ENCODE data around the gene MEF2C.
A peak's percentile ranks its signal among the peaks of the same experiment; 100 is the strongest.

Gene MEF2C

GRCh38 chr5:88680253-88681132 is 202.5 kb downstream of the MEF2C start:
- no peak for FAIRE-seq
- DNase-seq (ENCODE audit: insufficient read length, low spot score), result peak; percentile 71

- DNase-seq (ENCODE audit: insufficient read length, low spot score) (no peak), FAIRE-seq (no peak)
Observed at GRCh38 chr5:88679638-88680037, 203.3 kb downstream of the MEF2C start.

GRCh38 chr5:88678770-88679381 is 204.1 kb downstream of the MEF2C start:
- FAIRE-seq (no peak), DNase-seq (ENCODE audit: insufficient read length, low spot score) (no peak)

- DNase-seq (ENCODE audit: insufficient read length, low spot score) (no peak), FAIRE-seq (no peak)
Observed at GRCh38 chr5:88677943-88678769, 204.8 kb downstream of the MEF2C start.

DNA sequence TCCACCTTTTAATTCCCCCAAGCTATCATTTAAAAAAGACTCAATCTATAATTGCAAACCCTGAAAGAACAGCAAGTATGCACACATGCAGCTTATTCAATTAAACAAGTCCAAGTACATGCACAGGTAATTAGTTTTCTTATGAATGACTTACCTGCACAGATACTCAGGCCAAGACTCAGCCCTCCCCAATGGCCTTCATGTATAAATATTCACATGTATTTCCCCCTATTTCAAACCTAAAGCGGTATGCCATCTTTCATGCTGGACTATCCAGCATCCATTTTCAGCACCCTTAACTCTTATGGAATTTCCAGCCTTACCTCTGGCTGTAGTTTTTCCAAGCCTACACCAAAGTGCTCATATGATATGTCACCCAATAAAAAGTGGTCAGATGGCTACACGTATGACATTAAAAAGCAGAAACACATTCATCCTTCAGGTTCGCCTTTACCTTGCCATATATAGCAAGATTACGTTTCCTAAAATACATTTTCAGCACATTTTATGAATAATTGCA is 205.5 kb downstream of the MEF2C start:
- FAIRE-seq (no peak), DNase-seq (ENCODE audit: insufficient read length, low spot score) (no peak)

DNA sequence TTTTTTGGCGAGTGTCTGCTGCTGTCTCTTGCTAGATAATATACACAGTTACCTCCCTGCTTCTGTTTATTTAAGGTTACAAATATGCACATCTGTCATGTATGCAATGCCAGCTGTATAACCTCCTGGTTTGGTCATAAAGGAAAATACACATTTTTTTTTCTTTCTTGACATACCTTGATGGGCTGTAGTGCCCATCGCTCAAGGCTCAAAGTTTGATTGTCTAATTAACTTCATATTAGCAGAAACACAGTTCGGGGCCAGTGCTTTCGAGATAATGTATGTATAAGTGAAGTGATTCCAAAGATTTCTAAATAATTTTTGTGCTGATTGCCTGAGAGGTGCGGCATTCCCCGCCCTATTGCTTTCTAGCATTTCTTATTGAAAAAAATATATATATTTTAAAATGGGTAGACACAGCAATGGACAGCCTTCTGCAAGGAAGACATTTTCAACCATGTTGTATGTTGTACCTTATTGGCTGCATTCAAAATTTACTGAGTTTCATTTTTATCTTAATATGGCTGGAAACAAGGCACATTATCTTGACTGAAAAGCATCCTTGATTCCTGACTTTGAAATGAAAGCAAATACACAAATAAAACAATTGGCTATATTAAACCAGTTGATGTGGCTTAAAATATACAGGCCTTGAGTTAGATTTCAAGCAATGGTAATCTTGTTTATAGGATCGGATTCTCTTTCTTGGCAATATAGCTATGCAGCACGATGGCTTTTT is 206.2 kb downstream of the MEF2C start:
- FAIRE-seq (no peak), DNase-seq (ENCODE audit: insufficient read length, low spot score) (no peak)

DNA sequence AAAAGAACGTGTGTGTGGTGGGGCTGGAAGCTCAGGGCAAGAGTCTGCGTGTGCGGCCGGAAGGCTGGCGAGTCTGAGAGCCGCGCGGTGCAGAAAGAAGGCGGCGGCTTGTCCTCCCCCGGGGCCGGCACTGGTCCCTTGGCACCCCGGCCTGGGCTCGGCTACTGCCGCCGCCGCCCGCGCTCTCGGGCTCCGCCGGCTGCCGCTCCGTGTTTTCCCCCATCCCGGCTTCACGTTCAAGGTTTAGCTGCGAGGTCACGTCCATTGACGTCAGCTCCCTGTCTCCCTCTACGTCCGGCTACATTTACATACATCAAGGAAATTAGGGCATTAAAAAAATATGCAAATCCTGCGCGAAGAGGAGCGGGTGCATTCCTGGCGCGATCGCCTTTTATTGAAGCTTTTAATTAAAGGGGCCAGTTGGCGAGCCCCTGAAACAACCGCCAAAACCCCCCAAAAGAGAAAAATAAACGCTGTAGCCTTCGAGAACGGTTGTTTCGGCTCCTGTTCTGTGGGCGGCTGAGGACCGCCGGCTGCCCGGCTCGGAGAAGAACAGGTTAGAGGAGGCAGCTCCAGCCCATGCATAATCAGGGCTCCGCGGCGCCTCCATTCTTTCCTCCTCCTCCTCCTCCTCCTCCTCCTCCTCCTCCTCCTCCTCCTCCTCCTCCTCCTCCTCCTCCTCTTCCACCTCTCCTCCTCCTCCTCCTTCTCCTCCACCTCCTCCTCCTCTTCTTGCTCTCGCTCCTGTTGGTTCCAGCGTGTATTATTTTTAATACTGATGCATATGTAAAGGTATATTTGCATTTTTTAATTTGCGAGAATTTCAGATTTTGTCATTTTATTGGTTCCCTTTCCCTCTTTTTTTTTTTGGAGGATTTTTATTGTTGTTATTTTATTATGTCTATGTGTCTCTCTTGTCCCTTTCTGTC is 207.0 kb downstream of the MEF2C start:
- FAIRE-seq, result no peak
- DNase-seq (ENCODE audit: insufficient read length, low spot score), result no peak

DNA sequence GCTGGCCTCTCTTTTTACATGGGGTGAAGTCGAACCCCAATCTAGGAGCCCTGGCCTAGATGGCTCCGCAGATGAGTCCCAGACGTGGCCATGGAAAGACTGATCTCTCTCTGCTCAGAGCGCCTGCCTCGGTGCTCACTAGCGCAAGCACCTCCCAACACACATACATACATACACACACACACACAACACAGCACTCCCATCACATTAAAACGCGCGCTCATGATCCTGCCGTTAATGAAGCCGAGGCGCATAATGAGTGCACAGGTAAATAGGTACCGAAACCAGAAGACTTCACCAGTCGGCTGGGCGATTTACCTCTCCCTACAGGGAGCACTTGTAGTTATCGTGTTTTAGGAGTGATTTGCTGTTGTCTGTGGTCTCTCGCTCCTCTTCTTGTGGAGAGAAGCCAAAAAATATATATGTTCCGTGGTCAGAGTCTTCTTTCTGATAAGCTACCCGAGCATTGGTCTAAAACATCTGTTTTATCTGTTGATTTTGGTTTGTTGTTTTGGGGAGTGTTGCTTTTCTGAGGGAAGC is 207.7 kb downstream of the MEF2C start:
- FAIRE-seq (no peak), DNase-seq (ENCODE audit: insufficient read length, low spot score) (no peak)

- no peak for FAIRE-seq
- no peak for DNase-seq (ENCODE audit: insufficient read length, low spot score)
Observed at GRCh38 chr5:88674356-88675167, 208.4 kb downstream of the MEF2C start.

DNA sequence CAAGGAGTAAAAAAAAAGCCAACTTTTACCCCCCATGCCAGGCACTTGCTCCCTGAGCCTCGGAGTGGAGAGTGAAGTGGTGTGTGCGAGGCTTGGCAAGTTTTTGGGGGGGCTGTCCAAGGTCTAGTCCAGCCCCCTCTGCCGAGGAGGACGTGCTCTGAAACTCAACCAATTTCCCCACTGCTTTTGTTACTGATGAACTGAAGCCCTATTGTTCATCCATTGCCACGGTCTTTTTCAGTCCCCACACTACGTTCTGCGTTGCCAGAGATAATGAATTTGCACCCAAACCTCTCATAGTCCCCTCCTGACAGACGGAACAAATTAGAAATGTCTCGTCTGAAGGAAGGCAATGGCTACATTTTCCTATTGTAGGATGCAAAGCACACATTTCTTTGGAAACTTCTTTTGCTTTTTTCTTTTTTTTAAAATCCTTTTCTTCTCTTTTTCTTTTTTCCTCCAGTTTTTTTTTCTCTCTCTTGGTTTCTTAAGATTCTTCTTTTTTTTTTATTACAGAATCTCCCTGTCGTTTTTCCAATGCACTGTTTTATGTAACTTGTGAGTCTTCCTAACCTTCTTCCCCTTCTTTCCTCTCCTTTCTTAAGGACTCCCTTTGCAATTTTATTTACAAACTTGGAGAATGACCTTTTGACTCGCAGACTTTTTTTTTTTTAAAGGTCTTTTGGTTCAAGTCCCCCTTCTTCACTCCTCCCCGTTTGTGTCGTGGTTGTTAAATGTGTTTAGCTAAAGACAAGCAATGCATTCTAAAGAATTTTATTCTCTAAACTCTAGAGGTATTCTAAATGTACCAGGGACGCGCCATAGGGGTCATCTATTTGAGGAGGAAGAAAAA is 209.5 kb downstream of the MEF2C start:
- FAIRE-seq, result no peak
- no peak for DNase-seq (ENCODE audit: insufficient read length, low spot score)

GRCh38 chr5:88672644-88673252 is 210.2 kb downstream of the MEF2C start:
- DNase-seq (ENCODE audit: insufficient read length, low spot score) (no peak), FAIRE-seq (no peak)

GRCh38 chr5:88671505-88672499 is 211.2 kb downstream of the MEF2C start:
- FAIRE-seq (no peak), DNase-seq (ENCODE audit: insufficient read length, low spot score) (no peak)

GRCh38 chr5:88671106-88671504 is 211.9 kb downstream of the MEF2C start:
- no peak for FAIRE-seq
- no peak for DNase-seq (ENCODE audit: insufficient read length, low spot score)

DNA sequence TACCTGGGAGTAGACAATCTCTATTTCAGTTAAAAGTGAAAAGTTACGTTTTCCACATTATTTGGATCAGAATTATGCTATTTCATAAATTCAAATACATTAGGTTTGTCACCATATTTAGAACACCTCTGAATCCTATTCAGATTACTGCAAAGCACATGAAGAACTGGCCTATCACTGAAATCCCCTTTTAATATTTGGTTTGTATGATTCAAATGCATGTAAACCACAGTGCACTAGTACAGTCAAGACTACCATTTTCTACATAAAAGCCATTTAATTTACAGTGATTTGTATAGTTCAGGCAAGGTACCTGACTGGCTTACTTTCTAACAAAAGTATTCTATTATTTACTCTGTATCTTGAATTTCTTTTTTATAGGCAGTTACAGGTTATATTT is 212.5 kb downstream of the MEF2C start:
- FAIRE-seq, result no peak

DNA sequence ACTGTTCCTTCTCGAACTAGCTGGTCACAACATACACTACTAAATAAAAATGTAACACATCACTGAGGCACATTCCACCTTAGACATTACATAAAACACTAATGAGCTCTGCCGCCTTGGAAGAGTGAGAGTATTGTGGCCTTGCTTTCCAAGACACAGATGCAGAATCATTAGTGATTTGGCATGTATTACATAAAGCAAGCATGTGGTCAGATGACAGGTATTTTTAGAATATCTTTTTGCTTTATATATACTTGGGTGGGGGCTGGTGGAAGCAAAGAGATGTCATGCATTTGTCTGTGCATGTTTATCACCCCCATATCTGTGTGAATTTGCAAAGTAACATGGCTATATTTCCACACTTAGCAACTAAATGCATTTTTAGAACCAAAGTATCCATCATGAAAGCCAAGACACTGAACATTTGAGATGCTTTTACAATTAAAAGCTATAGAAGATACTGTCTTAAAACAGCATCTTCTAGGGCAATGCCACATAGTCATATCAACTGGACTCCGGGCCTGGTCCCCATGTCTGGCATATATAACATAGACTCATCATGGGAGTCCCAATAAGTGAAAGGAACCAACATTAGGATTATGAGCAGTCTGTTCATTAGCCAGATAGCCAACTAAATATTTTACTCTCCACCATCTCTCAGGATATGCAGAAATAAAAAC is 213.5 kb downstream of the MEF2C start:
- DNase-seq (ENCODE audit: insufficient read length, low spot score) (no peak), FAIRE-seq (peak; percentile 13)

More for the DNA sequence above, 212.5 kb downstream of the MEF2C start:
- no peak for DNase-seq (ENCODE audit: insufficient read length, low spot score)

Data from HTR-8/SVneo (cell line).